ENCODE results near the gene CHTF18.
"Not testable (repeated sequence)": the region's sequence is repeated elsewhere in the genome, so short reads cannot be mapped to it uniquely, and the experiment has no call there.

CHTF18 gene

GRCh38 chr16:747978-748746, 40.3 kb upstream of the CHTF18 start:
- Histone ChIP-seq H3K9me3 (ENCODE audit: control insufficient read depth, insufficient read depth, low read length) (no peaks in the 10 kb centered on the region), H3K4me1 (ENCODE audit: control insufficient read depth, insufficient read depth, low read length) (peaks cover 3% of the 10 kb centered on the region), H3K36me3 (ENCODE audit: control insufficient read depth, insufficient read depth, low read length) (no peaks in the 10 kb centered on the region; the same call in 1 of the 2 replicates), H3K4me3 (ENCODE audit: low read length) (no peak overlapping the region), H3K27ac (ENCODE audit: low read length) (no peak overlapping the region), H3K27me3 (ENCODE audit: control insufficient read depth, insufficient read depth, low read length) (no peaks in the 10 kb centered on the region)
- DNase-seq (ENCODE audit: low read depth, low spot score): no peak
- WGBS (ENCODE audit: insufficient coverage, insufficient read length): no CpG with 5 or more reads among the region's 39 CpGs

- WGBS (ENCODE audit: insufficient coverage, insufficient read length): no CpG with 5 or more reads among the region's 6 CpGs
- no peaks in the 10 kb centered on the region; the same call in 1 of the 2 replicates for H3K36me3 ChIP-seq (ENCODE audit: control insufficient read depth, insufficient read depth, low read length)
- no peak overlapping the region for H3K27ac ChIP-seq (ENCODE audit: low read length)
- H3K4me1 ChIP-seq (ENCODE audit: control insufficient read depth, insufficient read depth, low read length): peaks cover 3% of the 10 kb centered on the region
- no peaks in the 10 kb centered on the region for H3K9me3 ChIP-seq (ENCODE audit: control insufficient read depth, insufficient read depth, low read length)
- no peak overlapping the region for H3K4me3 ChIP-seq (ENCODE audit: low read length)
- H3K27me3 ChIP-seq (ENCODE audit: control insufficient read depth, insufficient read depth, low read length): no peaks in the 10 kb centered on the region
- no peak for DNase-seq (ENCODE audit: low read depth, low spot score)
Observed at GRCh38 chr16:749010-749409, 39.4 kb upstream of the CHTF18 start.

GRCh38 chr16:750485-750884, 37.9 kb upstream of the CHTF18 start:
- no peak overlapping the region for H3K27ac ChIP-seq (ENCODE audit: low read length)
- H3K9me3 ChIP-seq (ENCODE audit: control insufficient read depth, insufficient read depth, low read length): no peaks in the 10 kb centered on the region
- no peak for DNase-seq (ENCODE audit: low read depth, low spot score)
- WGBS (ENCODE audit: insufficient coverage, insufficient read length): no CpG with 5 or more reads among the region's 9 CpGs
- H3K4me1 ChIP-seq (ENCODE audit: control insufficient read depth, insufficient read depth, low read length): peaks cover 3% of the 10 kb centered on the region
- no peaks in the 10 kb centered on the region; the same call in 1 of the 2 replicates for H3K36me3 ChIP-seq (ENCODE audit: control insufficient read depth, insufficient read depth, low read length)
- H3K4me3 ChIP-seq (ENCODE audit: low read length): no peak overlapping the region
- H3K27me3 ChIP-seq (ENCODE audit: control insufficient read depth, insufficient read depth, low read length): no peaks in the 10 kb centered on the region

GRCh38 chr16:751152-752006, 37.0 kb upstream of the CHTF18 start:
- Histone ChIP-seq H3K4me3 (ENCODE audit: low read length) (no peak overlapping the region), H3K9me3 (ENCODE audit: control insufficient read depth, insufficient read depth, low read length) (no peaks in the 10 kb centered on the region), H3K27me3 (ENCODE audit: control insufficient read depth, insufficient read depth, low read length) (no peaks in the 10 kb centered on the region), H3K36me3 (ENCODE audit: control insufficient read depth, insufficient read depth, low read length) (no peaks in the 10 kb centered on the region; the same call in 1 of the 2 replicates), H3K4me1 (ENCODE audit: control insufficient read depth, insufficient read depth, low read length) (peaks cover 3% of the 10 kb centered on the region), H3K27ac (ENCODE audit: low read length) (no peak overlapping the region)
- DNase-seq (ENCODE audit: low read depth, low spot score): no peak
- no CpG with 5 or more reads among the region's 39 CpGs for WGBS (ENCODE audit: insufficient coverage, insufficient read length)

GRCh38 chr16:752007-752312, 36.5 kb upstream of the CHTF18 start:
- Histone ChIP-seq H3K27me3 (ENCODE audit: control insufficient read depth, insufficient read depth, low read length) (no peaks in the 10 kb centered on the region), H3K27ac (ENCODE audit: low read length) (no peak overlapping the region), H3K36me3 (ENCODE audit: control insufficient read depth, insufficient read depth, low read length) (no peaks in the 10 kb centered on the region; the same call in 1 of the 2 replicates), H3K4me3 (ENCODE audit: low read length) (no peak overlapping the region), H3K4me1 (ENCODE audit: control insufficient read depth, insufficient read depth, low read length) (peaks cover 3% of the 10 kb centered on the region), H3K9me3 (ENCODE audit: control insufficient read depth, insufficient read depth, low read length) (no peaks in the 10 kb centered on the region)
- DNase-seq (ENCODE audit: low read depth, low spot score): no peak
- no CpG with 5 or more reads among the region's 10 CpGs for WGBS (ENCODE audit: insufficient coverage, insufficient read length)

- not testable (repeated sequence) for H3K27me3 ChIP-seq (ENCODE audit: control insufficient read depth, insufficient read depth, low read length); DNase-seq (ENCODE audit: low read depth, low spot score); H3K4me3 ChIP-seq (ENCODE audit: low read length); H3K27ac ChIP-seq (ENCODE audit: low read length); H3K4me1 ChIP-seq (ENCODE audit: control insufficient read depth, insufficient read depth, low read length); H3K36me3 ChIP-seq (ENCODE audit: control insufficient read depth, insufficient read depth, low read length); H3K9me3 ChIP-seq (ENCODE audit: control insufficient read depth, insufficient read depth, low read length)
- no CpG with 5 or more reads among the region's 11 CpGs for WGBS (ENCODE audit: insufficient coverage, insufficient read length)
Observed at GRCh38 chr16:754121-754607, 34.3 kb upstream of the CHTF18 start.

GRCh38 chr16:754656-755055, 33.8 kb upstream of the CHTF18 start:
- no peak overlapping the region for H3K27ac ChIP-seq (ENCODE audit: low read length)
- no peak overlapping the region for H3K4me3 ChIP-seq (ENCODE audit: low read length)
- H3K36me3 ChIP-seq (ENCODE audit: control insufficient read depth, insufficient read depth, low read length): no peaks in the 10 kb centered on the region; the same call in 1 of the 2 replicates
- H3K4me1 ChIP-seq (ENCODE audit: control insufficient read depth, insufficient read depth, low read length): peaks cover 3% of the 10 kb centered on the region
- no CpG with 5 or more reads among the region's 11 CpGs for WGBS (ENCODE audit: insufficient coverage, insufficient read length)
- no peak for DNase-seq (ENCODE audit: low read depth, low spot score)
- no peaks in the 10 kb centered on the region for H3K9me3 ChIP-seq (ENCODE audit: control insufficient read depth, insufficient read depth, low read length)
- no peaks in the 10 kb centered on the region for H3K27me3 ChIP-seq (ENCODE audit: control insufficient read depth, insufficient read depth, low read length)

- no peak overlapping the region for H3K27ac ChIP-seq (ENCODE audit: low read length)
- H3K4me3 ChIP-seq (ENCODE audit: low read length): no peak overlapping the region
- no peak for DNase-seq (ENCODE audit: low read depth, low spot score)
- H3K4me1 ChIP-seq (ENCODE audit: control insufficient read depth, insufficient read depth, low read length): peaks cover 3% of the 10 kb centered on the region
- H3K27me3 ChIP-seq (ENCODE audit: control insufficient read depth, insufficient read depth, low read length): no peaks in the 10 kb centered on the region
- no peaks in the 10 kb centered on the region for H3K9me3 ChIP-seq (ENCODE audit: control insufficient read depth, insufficient read depth, low read length)
- no CpG with 5 or more reads among the region's 5 CpGs for WGBS (ENCODE audit: insufficient coverage, insufficient read length)
- no peaks in the 10 kb centered on the region; the same call in 1 of the 2 replicates for H3K36me3 ChIP-seq (ENCODE audit: control insufficient read depth, insufficient read depth, low read length)
Observed at GRCh38 chr16:756428-756827, 32.0 kb upstream of the CHTF18 start.

- Histone ChIP-seq H3K9me3 (ENCODE audit: control insufficient read depth, insufficient read depth, low read length) (no peaks in the 10 kb centered on the region), H3K27ac (ENCODE audit: low read length) (no peak overlapping the region), H3K4me3 (ENCODE audit: low read length) (no peak overlapping the region), H3K4me1 (ENCODE audit: control insufficient read depth, insufficient read depth, low read length) (no peaks in the 10 kb centered on the region; the same call in 1 of the 2 replicates), H3K36me3 (ENCODE audit: control insufficient read depth, insufficient read depth, low read length) (no peaks in the 10 kb centered on the region; the same call in 1 of the 2 replicates), H3K27me3 (ENCODE audit: control insufficient read depth, insufficient read depth, low read length) (no peaks in the 10 kb centered on the region)
- DNase-seq (ENCODE audit: low read depth, low spot score): no peak
- WGBS (ENCODE audit: insufficient coverage, insufficient read length): no CpG with 5 or more reads among the region's 34 CpGs
Observed at GRCh38 chr16:759110-759910, 29.1 kb upstream of the CHTF18 start.

GRCh38 chr16:760065-760464, 28.4 kb upstream of the CHTF18 start:
- no peaks in the 10 kb centered on the region; the same call in 1 of the 2 replicates for H3K4me1 ChIP-seq (ENCODE audit: control insufficient read depth, insufficient read depth, low read length)
- H3K36me3 ChIP-seq (ENCODE audit: control insufficient read depth, insufficient read depth, low read length): no peaks in the 10 kb centered on the region; the same call in 1 of the 2 replicates
- H3K27ac ChIP-seq (ENCODE audit: low read length): no peak overlapping the region
- WGBS (ENCODE audit: insufficient coverage, insufficient read length): no CpG with 5 or more reads among the region's 15 CpGs
- no peak for DNase-seq (ENCODE audit: low read depth, low spot score)
- H3K27me3 ChIP-seq (ENCODE audit: control insufficient read depth, insufficient read depth, low read length): no peaks in the 10 kb centered on the region
- H3K9me3 ChIP-seq (ENCODE audit: control insufficient read depth, insufficient read depth, low read length): no peaks in the 10 kb centered on the region
- no peak overlapping the region for H3K4me3 ChIP-seq (ENCODE audit: low read length)
